ENCODE data around the gene FHOD1. TPM values are rescaled to one million over a fixed set of nuclear protein-coding genes. Genes with fewer than 3 reads are reported as not detected.
A peak's percentile ranks its signal among the peaks of the same experiment; 100 is the strongest.

Gene FHOD1
- total RNA-seq, 4 donors from 2014 or later: 6.3 to 15.6 (median 8.4) TPM

DNA sequence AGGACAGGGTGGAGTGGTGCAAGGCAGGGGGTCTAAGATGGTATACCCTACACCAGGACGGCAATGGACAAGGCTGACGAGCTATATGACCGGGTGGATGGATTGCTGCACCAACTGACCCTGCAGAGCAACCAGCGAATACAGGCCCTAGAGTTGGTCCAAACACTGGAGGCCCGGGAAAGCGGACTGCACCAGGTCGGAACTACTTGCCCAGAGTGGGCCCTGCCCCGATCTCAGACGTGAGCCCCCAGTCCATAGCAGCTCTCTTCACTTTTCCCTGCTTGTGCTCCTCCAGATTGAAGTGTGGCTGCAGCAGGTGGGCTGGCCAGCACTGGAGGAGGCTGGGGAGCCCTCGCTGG, 35.1 kb upstream of the FHOD1 start:
- TF ChIP-seq, protein P1, sequence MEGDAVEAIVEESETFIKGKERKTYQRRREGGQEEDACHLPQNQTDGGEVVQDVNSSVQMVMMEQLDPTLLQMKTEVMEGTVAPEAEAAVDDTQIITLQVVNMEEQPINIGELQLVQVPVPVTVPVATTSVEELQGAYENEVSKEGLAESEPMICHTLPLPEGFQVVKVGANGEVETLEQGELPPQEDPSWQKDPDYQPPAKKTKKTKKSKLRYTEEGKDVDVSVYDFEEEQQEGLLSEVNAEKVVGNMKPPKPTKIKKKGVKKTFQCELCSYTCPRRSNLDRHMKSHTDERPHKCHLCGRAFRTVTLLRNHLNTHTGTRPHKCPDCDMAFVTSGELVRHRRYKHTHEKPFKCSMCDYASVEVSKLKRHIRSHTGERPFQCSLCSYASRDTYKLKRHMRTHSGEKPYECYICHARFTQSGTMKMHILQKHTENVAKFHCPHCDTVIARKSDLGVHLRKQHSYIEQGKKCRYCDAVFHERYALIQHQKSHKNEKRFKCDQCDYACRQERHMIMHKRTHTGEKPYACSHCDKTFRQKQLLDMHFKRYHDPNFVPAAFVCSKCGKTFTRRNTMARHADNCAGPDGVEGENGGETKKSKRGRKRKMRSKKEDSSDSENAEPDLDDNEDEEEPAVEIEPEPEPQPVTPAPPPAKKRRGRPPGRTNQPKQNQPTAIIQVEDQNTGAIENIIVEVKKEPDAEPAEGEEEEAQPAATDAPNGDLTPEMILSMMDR (IDR thresholded peaks at IDR 0.05): no peak
- no peak for TF ChIP-seq POLR2A (IDR thresholded peaks at IDR 0.05)
- H3K4me3 ChIP-seq (ENCODE audit: low read depth, poor library complexity, severe bottlenecking): no peak overlapping the region
- WGBS, 2 donors: 90 to 97% methylated on average over 9 to 10 of the region's 10 CpGs
- no peak for DNase-seq (ENCODE audit: low spot score in 2 of 2)
- intact Hi-C loops (cut with DNase I; ENCODE audit: low total_unique reads): no loop called here

DNA sequence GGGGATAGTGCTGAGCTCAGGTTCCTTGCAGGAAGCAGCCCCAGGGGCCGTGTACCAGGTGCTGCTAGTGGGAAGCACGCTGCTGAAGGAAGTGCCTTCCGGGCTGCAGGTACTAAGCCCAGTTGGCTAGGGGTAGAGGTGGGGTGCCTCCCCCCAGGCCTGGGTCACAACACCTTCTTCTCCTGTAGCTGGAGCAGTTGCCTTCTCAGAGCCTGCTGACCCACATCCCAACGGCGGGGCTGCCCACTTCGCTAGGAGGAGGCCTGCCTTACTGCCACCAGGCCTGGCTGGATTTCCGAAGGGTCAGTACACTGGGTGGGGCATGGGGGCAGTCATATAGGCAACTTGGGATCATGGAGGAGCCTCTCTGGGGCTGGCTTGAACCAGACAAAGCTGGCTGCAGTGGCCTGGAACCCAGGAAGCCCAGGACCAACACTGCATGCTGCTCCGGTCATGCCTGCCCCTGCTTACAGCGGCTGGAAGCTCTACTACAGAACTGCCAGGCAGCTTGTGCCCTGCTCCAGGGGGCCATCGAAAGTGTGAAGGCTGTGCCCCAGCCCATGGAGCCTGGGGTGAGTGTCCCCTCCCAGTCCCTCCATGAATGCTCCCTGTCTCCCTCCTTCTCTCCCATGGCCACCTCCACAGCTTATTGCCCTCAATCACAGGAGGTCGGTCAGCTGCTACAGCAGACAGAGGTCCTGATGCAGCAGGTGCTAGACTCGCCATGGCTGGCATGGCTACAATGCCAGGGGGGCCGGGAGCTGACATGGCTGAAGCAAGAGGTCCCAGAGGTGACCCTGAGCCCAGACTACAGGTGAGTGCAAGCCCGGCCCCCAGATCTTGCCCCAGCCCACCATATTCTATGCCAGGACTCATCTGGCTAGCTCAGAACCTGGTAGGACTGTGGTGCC, 34.5 kb upstream of the FHOD1 start:
- WGBS, 2 donors: 89 to 94% methylated on average over 14 of the region's 14 CpGs
- intact Hi-C loops (cut with DNase I; ENCODE audit: low total_unique reads): no loop called here
- no peak for DNase-seq (ENCODE audit: low spot score in 2 of 2)
- no peak overlapping the region for H3K4me3 ChIP-seq (ENCODE audit: low read depth, poor library complexity, severe bottlenecking)
- TF ChIP-seq, protein P1 (IDR thresholded peaks at IDR 0.05): no peak

DNA sequence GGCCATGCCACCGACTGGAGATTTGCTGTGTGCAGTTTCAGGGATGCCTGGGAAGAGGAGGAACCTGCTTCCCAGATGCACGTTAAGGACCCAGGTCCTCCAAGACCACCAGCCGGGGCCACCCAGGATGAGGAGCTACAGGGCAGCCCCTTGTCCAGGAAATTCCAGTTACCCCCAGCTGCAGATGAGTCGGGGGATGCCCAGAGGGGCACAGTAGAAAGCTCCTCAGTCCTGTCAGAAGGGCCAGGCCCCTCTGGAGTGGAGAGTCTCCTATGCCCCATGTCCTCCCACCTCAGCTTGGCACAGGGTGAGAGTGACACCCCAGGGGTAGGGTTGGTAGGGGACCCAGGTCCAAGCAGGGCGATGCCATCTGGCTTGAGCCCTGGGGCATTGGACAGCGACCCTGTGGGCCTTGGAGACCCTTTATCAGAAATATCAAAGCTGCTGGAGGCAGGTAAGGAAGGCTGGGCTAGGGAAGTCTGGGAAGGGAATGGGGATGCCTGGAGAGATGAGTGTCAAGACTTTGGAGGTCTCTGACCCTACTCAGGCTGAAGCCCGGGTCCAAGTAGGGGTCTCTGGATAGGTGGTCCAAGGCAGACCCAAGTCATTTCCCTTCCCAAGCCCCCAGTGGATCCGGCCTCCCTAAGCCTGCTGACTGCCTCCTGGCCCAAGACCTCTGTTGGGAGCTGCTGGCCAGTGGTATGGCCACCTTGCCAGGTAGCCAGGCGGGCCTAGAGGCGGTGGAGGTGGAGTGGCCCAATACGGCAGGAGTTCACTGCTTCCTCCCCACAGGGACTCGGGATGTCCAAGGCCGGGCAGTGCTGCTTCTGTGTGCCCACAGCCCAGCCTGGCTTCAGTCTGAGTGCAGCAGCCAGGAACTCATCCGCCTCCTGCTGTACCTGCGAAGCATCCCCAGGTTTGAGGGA, 33.1 kb upstream of the FHOD1 start:
- 87 to 88% methylated on average over 11 to 15 of the region's 15 CpGs for WGBS, 2 donors
- H3K4me3 ChIP-seq (ENCODE audit: low read depth, poor library complexity, severe bottlenecking): no peak overlapping the region
- TF ChIP-seq, protein P1 (IDR thresholded peaks at IDR 0.05): no peak
- TF ChIP-seq POLR2A (IDR thresholded peaks at IDR 0.05): no peak
- intact Hi-C loops (cut with DNase I; ENCODE audit: low total_unique reads): no loop called here
- no peak for DNase-seq (ENCODE audit: low spot score in 2 of 2)

DNA sequence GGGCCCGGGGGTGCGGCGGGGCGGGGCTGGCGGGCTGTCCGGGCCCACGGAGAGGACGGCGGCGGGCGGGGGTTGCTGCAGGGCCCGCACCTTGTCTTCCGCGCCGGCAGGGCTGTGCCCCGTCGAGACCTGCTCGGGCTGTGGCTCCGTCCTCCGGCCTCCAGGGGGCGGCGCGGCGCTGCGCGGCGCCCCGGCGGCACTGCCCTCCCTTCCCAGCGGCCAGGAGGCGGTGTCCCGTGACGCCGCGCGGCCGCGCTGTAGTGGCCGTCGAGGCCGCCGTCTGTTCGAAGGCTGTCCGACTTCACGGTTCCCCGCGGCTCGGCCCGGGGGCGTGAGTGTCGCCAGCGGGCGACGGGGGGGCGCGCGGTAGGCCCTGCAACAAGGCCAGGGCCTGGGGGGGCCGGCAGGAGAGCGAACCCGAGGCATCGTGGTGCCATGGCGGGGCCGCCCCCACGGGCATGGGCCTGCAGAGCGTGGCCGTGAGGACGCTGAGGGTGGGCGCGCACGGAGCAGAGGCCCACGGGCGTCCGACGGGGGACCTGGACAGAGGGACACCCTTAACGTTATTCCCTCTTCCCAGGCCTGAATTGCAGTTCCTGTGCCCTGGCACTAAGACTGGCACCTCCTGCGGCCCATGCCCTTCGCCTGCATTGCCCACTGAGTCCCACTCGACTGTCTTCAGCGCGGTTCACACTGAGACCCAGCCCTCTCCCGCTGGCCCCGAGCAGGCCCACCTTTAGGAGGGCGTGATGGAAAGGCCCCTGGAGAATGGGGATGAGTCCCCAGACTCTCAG, 32.2 kb upstream of the FHOD1 start, which contains the start of gene PLEKHG4:
Gene PLEKHG4, plus strand, starts transcription at position 237 of the 794 bp plus-strand sequence. Its CDS starts 513 bp downstream, at position 750.
- peak within 1 kb of the TSS; percentile 51 for H3K4me3 ChIP-seq (ENCODE audit: low read depth, poor library complexity, severe bottlenecking)
- no peak for TF ChIP-seq POLR2A (IDR thresholded peaks at IDR 0.05)
- TF ChIP-seq, protein P1 (IDR thresholded peaks at IDR 0.05): no peak
- peak; percentile 60 to 94 for DNase-seq (ENCODE audit: low spot score in 2 of 2)
- WGBS, 2 donors: 40 to 43% methylated on average over 28 to 42 of the region's 83 CpGs
- intact Hi-C loops (cut with DNase I; ENCODE audit: low total_unique reads): loop anchor here (5.0 kb wide), 1 partner anchor 188 kb away; no protein-coding TSS in a partner anchor

DNA sequence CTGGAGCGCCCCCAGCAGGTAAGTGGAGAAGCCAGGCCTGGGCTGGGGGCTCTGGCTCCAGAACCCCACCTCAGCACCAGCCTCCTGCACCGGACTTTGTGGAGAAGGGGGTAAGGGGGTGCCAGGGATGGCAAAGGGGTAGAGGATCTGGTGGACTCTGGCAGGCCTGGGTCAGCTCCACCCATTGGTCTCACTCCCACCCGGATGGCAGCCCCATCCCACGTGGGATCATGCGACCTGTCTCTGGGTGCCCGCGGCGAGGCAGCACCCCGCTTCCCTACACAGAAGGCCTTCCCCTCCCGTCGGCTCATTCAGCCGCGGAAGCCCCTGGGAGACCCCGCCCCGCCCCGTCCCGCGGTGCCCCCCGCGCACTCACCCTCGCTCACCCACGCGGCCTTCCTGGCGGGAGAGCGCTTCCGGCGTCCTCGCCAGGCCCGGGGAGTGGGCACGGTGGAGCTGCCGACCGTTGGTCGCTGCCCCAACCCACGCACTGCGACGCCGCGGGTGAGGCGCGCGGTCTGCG, 31.6 kb upstream of the FHOD1 start:
- 5 to 14% methylated on average over 2 to 9 of the region's 42 CpGs for WGBS, 2 donors
- intact Hi-C loops (cut with DNase I; ENCODE audit: low total_unique reads): loop anchor here (5.0 kb wide), 1 partner anchor 188 kb away; no protein-coding TSS in a partner anchor
- H3K4me3 ChIP-seq (ENCODE audit: low read depth, poor library complexity, severe bottlenecking): peak overlapping the region; percentile 51
- TF ChIP-seq POLR2A (IDR thresholded peaks at IDR 0.05): no peak
- TF ChIP-seq, protein P1 (IDR thresholded peaks at IDR 0.05): no peak
- DNase-seq (ENCODE audit: low spot score in 2 of 2): peak in 1 of 2 donors; percentile 29

Measured in lower leg skin (tissue), 4 donors.